Esophagus squamous epithelium (tissue), 5 donors: ENCODE data around the gene CDRT4. TPM values are rescaled to one million over a fixed set of nuclear protein-coding genes. Genes with fewer than 3 reads are reported as not detected.

ENCODE experiments used
- DNase-seq: peaks from one replicate; lab custom pipeline; 2025; lab: John Stamatoyannopoulos, UW
- H3K27ac ChIP-seq, 4 donors: fragments of 200-600 bp; sonication (generic); one replicate each; pipeline ENCODE4 v1.5.1; 2016 to 2019; ENCODE audit warnings: mild to moderate bottlenecking in 1 of 4
- H3K27me3 ChIP-seq, 4 donors: fragments of 200-600 bp; sonication (generic); 1 replicate in 3 of 4; 2 replicates in 1 of 4; pipeline versions ENCODE4 v1.5.1 to v1.6.0; 2017 to 2021; ENCODE audit warnings: antibody characterized with exemption in 1 of 4
- H3K36me3 ChIP-seq, 3 donors: fragments of 200-600 bp; sonication (generic); one replicate each; pipeline ENCODE4 v1.5.1; 2016 to 2019
- H3K4me1 ChIP-seq, 3 donors: fragments of 200-600 bp; sonication (generic); one replicate each; pipeline ENCODE4 v1.5.1; 2017 to 2019
- H3K4me3 ChIP-seq, 4 donors: fragments of 200-600 bp; sonication (generic); 1 replicate in 3 of 4; 2 replicates in 1 of 4; pipeline ENCODE4 v1.5.1; 2016 to 2019; ENCODE audit warnings: mild to moderate bottlenecking in 2 of 4, moderate library complexity in 1 of 4
- H3K9me3 ChIP-seq, 3 donors: fragments of 200-600 bp; sonication (generic); one replicate each; pipeline ENCODE4 v1.5.1; 2016 to 2019
- CTCF ChIP-seq, 6 experiments: fragments of 450-650 bp in 4 of 6; fragments of 200-600 bp in 2 of 6; sonication (generic) in 2 of 6; IDR thresholded peaks; one replicate each; pipeline ENCODE4 v1.5.1; 2016 to 2019; ENCODE audit warnings: antibody characterized with exemption in 6 of 6, mild to moderate bottlenecking in 4 of 6, moderate library complexity in 4 of 6
- POLR2A ChIP-seq, 4 donors: fragments of 450-650 bp; IDR thresholded peaks; one replicate each; pipeline ENCODE4 v1.6.1; 2017; ENCODE audit warnings: antibody characterized with exemption in 4 of 4, mild to moderate bottlenecking in 4 of 4, moderate library complexity in 3 of 4
- WGBS, 2 donors: methylation state at CpG; one replicate each; pipeline ENCODE4 v1.1.5; 2018; 5-methylcytosine and 5-hydroxymethylcytosine counted together
- intact Hi-C: fragments of 100-400 bp; cut with DNase I; formaldehyde crosslinking; loops from one replicate; pipeline ENCODE4 v1.15.0; 2022
- total RNA-seq, 4 donors: library from RNA; depleted of rRNA; stranded (reverse); fragments of >200 nt; gene quantifications; one replicate each; pipeline ENCODE4 v1.1.0, GENCODE V29; 2016
- donor health status: DM: yes; HTN: yes; CAD: no.

CDRT4 gene
- total RNA-seq, 4 donors from 2014 or later: 3.2 to 7.6 (median 3.8) TPM

- TF ChIP-seq POLR2A (IDR thresholded peaks at IDR 0.05) (no peak), CTCF (IDR thresholded peaks at IDR 0.05) (no peak)
- Histone ChIP-seq H3K4me3 (no peak overlapping the region), H3K27ac (peak overlapping the region in 3 of 4 donors; percentile 18 to 58 (median 42)), H3K9me3 (no peaks in the 10 kb centered on the region), H3K4me1 (peaks cover 4 to 28% (median 12%) of the 10 kb centered on the region in 3 donors), H3K27me3 (peaks cover 0 to 12% (median 0%) of the 10 kb centered on the region in 4 donors), H3K36me3 (no peaks in the 10 kb centered on the region)
- intact Hi-C loops: no loop called here
- DNase-seq: no peak
- 23 to 36% methylated on average over 4 to 5 of the region's 5 CpGs for WGBS, 2 donors
These were observed 68.6 kb downstream of the CDRT4 start for GRCh38 chr17:15398736-15399331.

GRCh38 chr17:15398291-15398690 is 69.1 kb downstream of the CDRT4 start:
- no peak for TF ChIP-seq CTCF (IDR thresholded peaks at IDR 0.05)
- no peak for TF ChIP-seq POLR2A (IDR thresholded peaks at IDR 0.05)
- peaks cover 0 to 12% (median 0%) of the 10 kb centered on the region in 4 donors for H3K27me3 ChIP-seq
- H3K4me3 ChIP-seq: no peak overlapping the region
- WGBS, 2 donors: 41 to 47% methylated on average over 6 of the region's 6 CpGs
- intact Hi-C loops: no loop called here
- H3K27ac ChIP-seq: peak overlapping the region in 3 of 4 donors; percentile 34 to 58 (median 42)
- H3K9me3 ChIP-seq: no peaks in the 10 kb centered on the region
- DNase-seq: no peak
- no peaks in the 10 kb centered on the region for H3K36me3 ChIP-seq
- H3K4me1 ChIP-seq: peaks cover 4 to 27% (median 12%) of the 10 kb centered on the region in 3 donors

GRCh38 chr17:15397620-15398019 is 69.8 kb downstream of the CDRT4 start:
- DNase-seq: no peak
- intact Hi-C loops: no loop called here
- no peaks in the 10 kb centered on the region for H3K36me3 ChIP-seq
- TF ChIP-seq CTCF (IDR thresholded peaks at IDR 0.05) (no peak), POLR2A (IDR thresholded peaks at IDR 0.05) (no peak)
- 49 to 71% methylated on average over 5 of the region's 5 CpGs for WGBS, 2 donors
- peak overlapping the region in 2 of 4 donors; percentile 34 to 58 for H3K27ac ChIP-seq
- no peak overlapping the region for H3K4me3 ChIP-seq
- H3K4me1 ChIP-seq: peaks cover 9 to 29% (median 12%) of the 10 kb centered on the region in 3 donors
- peaks cover 0 to 12% (median 0%) of the 10 kb centered on the region in 4 donors for H3K27me3 ChIP-seq
- no peaks in the 10 kb centered on the region for H3K9me3 ChIP-seq

- Histone ChIP-seq H3K27ac (no peak overlapping the region), H3K27me3 (peaks cover 0 to 12% (median 0%) of the 10 kb centered on the region in 4 donors), H3K36me3 (no peaks in the 10 kb centered on the region), H3K4me1 (peaks cover 9 to 38% (median 12%) of the 10 kb centered on the region in 3 donors), H3K9me3 (no peaks in the 10 kb centered on the region), H3K4me3 (no peak overlapping the region)
- TF ChIP-seq CTCF (IDR thresholded peaks at IDR 0.05): no peak
- TF ChIP-seq POLR2A (IDR thresholded peaks at IDR 0.05): no peak
- DNase-seq: no peak
- intact Hi-C loops: no loop called here
- WGBS, 2 donors: 58 to 63% methylated on average over 4 of the region's 4 CpGs
These were observed 72.3 kb downstream of the CDRT4 start for GRCh38 chr17:15395091-15395490.

- WGBS, 2 donors: 62 to 76% methylated on average over 7 of the region's 7 CpGs
- no peak overlapping the region for H3K4me3 ChIP-seq
- peak overlapping the region in 2 of 4 donors; percentile 37 to 48 for H3K27ac ChIP-seq
- TF ChIP-seq CTCF (IDR thresholded peaks at IDR 0.05) (no peak), POLR2A (IDR thresholded peaks at IDR 0.05) (no peak)
- H3K9me3 ChIP-seq: no peaks in the 10 kb centered on the region
- no peaks in the 10 kb centered on the region for H3K36me3 ChIP-seq
- intact Hi-C loops: no loop called here
- no peak for DNase-seq
- H3K27me3 ChIP-seq: peaks cover 0 to 11% (median 0%) of the 10 kb centered on the region in 4 donors
- H3K4me1 ChIP-seq: peaks cover 5 to 35% (median 13%) of the 10 kb centered on the region in 3 donors
These were observed 74.0 kb downstream of the CDRT4 start for GRCh38 chr17:15393414-15393813.
